GM19023 (cell line): ENCODE data around the gene CTDP1.
"Not testable (repeated sequence)": the region's sequence is repeated elsewhere in the genome, so short reads cannot be mapped to it uniquely, and the experiment has no call there.

Experiments
- ATAC-seq: cut with Tn5 transposase; IDR thresholded peaks from one replicate; pipeline ENCODE4 v1.9.1; 2021; ENCODE audit warnings: mild to moderate bottlenecking, moderate library complexity; ENCODE audit not compliant: unreplicated experiment

The CTDP1 gene

DNA sequence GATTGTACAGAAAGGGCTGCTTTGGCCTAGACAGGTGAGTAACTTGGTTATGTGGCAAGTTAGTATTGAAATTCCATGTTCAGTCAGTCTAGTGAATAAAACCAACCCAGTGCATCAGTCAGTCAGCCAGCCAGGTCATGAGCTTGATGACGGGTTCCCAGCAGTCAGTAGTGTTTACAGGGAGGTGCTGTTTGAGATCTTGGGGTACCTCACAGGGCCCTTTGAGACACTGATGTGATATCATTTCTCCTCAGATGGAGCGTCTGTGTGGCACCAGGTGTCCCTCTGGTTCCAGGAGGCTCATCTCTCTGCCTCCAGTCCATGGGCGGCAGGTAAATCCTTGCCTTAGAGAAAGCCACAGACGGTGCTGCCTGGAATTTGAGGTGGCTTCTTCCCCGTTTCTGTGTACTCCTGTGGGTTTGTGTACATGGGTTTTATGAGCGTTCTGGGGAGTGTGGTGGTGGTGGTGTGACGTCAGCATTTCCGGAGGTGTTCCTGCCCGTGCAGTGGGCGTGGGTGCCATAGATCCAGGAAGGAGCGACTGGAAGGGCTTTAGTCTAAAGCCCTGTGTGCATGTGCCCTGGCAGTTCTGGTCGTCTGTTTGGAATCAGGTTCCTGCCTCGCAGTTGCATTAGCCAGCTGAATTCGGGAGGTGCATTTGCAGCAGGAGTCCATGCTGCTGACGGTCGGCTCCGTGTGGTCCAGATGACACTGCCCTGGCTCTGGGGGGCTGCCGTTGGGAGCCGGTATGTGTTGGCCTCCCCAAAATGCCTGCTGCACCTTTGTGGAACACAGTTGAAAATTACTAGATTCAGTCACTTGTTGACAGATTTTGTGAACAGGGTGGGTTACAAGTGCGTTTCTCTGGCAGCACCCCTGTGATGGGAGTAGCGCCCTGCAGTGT lies 2.1 kb downstream of the CTDP1 start:
- no peak for ATAC-seq

DNA sequence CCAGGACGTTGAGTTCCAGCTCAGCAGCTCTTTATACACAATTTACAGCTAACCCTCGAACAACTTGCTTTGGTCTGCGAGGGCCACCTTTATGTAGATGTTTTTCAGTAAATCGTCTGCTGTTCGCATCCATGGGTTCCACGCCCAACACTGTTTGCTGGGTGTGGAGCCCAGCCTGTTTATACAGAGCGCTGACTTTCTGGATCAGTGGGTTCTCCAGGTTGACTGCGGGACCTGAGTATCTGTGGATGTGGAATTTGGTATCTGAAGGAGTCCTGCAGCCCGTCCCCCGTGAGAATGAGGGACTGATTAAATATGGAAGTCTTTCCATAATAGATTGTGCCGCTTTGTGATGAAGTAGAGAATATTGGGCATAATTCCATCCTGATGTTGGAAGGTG lies 2.9 kb downstream of the CTDP1 start:
- no peak for ATAC-seq

DNA sequence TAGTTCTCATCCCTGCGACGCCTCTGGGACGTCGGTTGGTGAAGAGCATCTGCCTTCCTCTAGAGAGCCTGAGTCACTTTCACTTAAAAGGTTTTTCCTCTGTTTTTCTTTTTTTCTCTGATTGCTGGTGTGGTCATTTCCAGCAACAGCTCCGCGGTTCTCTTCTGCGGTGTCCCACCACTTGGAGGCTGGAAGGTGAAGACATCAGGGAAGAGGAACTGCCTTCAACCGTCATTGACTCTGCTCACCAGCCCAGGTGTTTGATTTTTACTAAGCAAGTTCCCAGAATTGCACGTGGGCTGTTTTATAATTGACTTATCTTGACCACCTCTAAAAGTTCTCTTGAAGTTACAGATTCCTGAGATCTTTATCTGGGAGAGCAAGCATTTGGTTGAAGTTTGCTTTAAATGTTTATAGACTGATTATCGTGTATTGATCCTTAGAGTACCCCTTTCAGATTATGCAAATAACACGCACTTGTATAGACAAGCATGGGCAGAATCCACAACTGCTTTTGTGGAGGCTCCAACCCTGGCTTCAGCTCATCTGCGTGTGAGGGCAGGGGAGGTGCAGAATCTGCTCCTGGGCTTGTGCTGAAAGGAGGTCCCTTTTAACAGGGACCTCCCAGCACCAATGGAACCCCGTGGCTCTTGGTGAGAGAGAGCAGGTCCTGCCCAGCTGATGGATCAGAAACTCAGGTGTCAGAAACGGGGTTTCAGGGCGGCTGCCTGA lies 3.5 kb downstream of the CTDP1 start:
- ATAC-seq = no peak

DNA sequence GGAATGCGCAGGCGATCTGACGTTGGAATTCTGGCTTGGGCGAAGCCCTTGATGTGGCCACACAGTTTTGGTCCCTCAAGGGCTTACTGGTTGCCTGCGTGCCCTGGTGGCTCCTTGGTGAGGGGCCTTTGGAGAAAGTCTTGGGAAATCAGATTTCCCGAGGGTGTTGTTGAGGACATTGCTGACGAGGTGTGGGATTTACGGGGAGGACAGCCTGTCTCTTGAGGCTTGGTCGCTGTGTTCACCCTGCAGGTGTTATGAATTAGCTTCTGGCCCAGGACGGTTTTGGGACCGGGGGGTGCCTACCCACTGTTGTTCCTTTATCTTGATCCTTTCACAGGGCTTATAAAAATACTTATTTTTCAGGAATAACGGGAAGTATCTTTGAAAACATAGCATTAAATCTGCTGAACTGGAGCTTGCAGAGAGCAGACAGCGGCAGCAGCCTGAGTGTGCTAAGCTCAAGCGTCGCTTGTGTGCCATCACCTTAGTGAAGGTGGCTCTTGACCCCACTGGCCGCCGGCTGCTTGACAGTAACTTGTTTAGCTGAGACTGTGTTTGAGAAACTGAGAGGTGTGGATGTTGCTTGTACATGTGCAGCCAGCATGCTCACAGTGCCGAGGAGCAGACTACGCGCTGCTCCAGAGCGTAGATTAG lies 4.2 kb downstream of the CTDP1 start:
- no peak for ATAC-seq

DNA sequence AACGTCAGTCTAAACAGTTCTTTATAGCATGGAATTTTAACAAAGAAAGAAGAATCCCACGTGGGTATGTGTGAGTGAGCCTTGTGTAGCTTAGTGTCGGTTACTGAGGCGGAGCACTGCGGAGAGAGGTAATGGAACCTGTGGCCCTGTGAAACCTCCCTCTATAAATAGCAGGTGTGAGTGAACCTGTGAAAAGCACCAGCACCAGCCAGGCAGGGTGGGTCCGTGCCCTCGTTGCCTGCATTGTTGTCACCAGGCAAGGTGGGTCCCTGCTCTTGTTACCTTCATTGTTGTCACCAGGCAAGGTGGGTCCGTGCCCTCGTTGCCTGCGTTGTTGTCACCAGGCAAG lies 4.7 kb downstream of the CTDP1 start:
- no peak for ATAC-seq

DNA sequence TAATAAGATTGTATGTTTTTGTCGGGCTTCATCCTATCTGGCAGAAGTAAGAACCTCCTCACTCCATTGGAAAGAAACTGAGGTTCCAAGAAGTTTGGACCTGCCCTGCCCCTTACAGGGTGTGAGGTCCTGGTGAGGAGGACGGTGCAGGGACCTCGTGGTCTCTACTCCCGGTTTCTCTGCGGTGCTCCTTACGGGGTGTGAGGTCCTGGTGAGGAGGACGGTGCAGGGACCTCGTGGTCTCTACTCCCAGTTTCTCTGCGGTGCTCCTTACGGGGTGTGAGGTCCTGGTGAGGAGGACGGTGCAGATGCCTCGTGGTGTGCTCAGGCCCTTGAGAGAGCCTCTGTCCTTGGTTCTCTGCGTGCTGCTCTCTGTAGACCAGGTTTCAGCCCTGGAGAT lies 5.2 kb downstream of the CTDP1 start:
- ATAC-seq = no peak

DNA sequence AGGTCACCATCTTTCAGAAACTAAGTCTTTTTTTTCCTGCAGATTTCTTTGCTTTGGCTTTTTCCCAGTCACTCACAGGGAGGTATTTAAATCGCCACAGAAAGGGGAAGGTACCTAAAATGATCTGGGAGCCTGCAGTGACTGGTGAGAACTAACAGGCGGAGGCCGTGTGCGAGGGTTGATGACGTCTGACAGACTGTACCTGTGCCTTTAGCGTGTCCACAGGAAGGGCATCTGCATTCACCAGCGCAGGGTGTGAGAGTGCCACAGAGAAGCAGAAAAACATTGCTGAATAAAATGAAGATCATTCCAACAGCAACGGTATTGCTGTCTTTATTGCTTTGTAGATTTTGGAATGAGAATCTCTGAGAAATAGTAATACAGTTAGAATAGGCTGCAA lies 5.7 kb downstream of the CTDP1 start:
- ATAC-seq = no peak

DNA sequence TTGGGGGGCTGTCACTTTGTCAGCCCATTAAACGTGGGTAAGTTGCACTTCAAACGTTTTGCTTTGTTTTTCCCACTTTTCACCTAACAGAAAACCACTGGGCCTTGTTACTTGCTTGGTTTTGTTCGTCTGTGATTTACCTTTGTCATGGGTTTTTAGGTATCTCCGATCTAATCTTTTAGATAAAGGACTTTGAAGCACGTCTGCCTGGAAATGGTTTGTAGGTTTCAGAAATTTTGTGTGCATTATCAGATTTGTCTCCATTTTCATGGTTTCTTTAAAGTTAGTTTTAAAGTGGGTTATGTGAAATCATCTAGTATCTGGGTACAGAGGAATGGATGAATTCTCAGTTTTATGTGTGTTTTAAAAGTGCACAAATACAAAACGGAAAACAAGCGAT lies 6.4 kb downstream of the CTDP1 start:
- no peak for ATAC-seq

DNA sequence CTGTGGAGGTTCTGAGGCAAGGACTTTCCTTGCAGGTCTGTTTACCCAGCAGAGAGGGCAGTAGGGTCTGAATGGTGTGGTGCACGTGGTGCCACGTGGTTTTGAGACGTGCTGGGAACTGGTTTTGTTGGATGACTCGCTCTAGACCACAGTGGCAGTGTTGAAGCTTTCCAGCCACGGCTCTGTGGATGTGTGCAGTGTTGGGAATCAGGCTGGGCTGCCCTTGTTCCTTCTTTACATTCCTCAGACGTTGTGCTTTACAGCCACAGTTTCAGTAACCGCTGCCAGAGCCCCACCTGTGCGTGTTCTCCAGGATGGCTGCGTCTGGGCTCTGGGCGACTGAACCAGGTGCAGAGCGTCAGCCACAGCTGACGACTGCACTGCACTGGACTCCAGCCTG lies 8.2 kb downstream of the CTDP1 start:
- ATAC-seq = no peak

DNA sequence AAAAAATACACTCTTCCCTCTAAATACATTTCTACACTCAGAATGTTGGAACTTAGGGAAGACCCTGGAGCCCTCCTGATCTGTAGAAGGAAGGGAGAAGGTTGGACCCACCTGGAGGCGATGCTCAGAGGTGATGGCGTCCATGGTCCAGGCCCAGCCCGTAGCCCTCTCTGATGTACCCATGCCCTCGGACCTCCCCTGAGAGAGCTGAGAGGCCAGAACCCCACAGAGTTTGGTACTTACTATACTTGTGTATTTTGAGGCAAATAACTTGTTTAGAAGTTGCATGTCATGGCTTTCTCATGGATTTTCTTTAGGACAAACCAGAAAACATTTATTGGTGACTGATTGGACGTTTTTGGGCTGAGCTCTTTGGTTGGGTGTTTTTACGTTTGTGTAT lies 10.5 kb downstream of the CTDP1 start:
- ATAC-seq = no peak

DNA sequence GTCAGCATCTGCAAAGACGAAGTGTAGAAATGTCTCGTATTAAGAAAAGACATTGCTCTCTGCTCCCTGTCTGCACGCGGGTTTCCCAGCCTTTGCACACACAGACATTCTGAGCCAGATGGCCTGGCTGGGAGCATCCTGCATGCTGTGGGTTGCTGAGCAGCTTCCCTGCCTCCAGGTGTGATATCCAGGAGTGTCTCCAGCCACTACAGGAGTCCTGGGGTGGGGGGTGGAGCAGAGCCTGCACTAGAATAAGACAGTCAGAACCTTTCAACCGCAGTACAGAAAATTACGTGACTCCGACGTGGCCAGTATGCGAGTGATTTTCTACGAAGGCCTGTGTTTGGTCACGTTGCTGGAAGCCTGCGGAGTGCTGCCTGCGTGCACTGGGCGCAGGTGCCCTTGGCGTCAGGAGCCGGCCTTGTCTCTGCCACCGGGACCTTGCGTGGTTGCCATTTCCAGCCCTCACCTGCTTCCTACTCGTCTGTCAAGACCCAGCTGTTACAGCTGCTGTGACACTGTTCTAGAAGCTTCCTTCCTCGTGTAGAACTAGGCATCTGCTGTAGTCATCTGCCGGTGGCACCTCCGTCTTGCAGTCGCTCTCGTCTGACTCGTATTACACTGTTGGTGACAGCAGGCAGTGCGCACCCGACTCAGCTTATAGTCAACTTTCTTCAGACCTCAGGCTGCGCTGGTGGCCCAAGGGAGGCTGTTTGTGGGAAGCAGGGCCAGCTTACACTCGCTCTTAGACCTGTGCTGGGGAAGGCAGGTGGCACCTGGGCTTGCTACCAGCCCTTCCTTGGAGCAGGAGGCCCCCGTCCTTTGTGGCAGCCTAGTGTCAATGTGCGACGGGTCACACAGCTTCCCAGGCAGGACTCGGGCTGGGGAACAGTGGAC lies 11.2 kb downstream of the CTDP1 start:
- ATAC-seq = no peak

DNA sequence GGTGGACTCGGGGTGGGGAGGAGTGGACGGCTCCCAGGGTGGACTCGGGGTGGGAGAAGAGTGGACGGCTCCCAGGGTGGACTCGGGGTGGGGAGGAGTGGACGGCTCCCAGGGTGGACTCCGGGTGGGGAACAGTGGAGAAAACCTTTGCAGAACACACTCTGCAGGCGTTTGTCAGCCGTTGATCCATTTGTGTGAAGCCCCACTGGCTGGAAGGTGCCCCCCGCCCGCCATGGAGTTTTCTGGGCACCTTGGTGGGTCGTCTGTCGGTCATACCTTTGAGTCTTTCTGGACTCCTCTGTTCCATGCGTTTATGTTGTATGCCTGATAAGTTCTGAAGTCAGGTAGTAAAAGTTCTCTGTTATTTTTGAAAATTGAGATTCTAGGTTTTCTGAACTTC lies 12.5 kb downstream of the CTDP1 start:
- no peak for ATAC-seq

DNA sequence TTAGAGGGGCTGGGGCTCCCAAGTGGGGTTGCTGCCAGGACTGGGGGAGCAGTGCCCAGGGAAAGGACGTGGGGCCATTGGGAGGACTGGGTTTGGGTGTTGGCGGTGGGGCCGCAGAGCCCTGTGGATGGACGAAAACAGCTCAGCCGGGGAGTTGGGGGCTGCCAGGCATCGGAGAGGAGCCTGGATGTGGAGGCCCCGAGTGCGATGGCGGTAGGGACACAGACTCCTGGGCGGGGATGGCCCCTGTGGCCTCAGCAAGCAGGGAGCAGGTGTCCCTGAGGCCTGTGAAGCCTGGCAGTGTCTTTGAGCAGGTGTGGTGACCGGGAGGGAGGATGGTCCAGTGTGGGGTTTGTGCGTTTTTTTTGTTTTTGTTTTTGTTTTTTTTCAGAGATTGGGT lies 13.3 kb downstream of the CTDP1 start:
- no peak for ATAC-seq

DNA sequence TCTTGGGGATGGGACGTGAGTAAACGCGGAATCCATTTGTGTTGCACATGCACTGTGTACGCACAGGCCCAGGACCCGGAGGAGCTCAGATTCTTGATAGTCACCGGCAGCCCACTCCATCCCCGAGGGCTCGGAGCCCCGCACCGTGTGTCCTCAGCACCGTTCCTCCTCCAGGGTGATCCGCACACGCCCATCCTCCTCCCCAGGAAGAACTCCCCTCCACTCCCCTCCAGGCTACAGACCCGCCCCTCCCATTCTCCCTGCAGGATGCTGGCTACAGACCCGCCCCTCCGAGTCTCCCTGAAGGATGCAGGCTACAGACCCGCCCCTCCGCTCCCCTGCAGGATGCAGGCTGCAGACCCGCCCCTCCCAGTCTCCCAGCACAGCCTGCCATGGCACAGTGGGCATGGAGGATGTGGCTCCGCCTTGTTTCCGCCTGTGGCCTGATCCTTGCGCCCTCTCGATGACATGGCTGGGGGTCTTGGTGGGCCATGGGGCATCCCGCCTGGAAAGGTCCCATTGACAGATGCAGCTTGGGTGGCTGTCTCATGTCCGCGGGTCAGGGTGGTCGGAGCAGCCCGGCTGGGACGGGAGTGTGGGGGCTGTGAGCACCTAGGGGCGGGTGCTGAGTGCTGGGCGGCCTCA lies 14.1 kb downstream of the CTDP1 start:
- no peak for ATAC-seq

DNA sequence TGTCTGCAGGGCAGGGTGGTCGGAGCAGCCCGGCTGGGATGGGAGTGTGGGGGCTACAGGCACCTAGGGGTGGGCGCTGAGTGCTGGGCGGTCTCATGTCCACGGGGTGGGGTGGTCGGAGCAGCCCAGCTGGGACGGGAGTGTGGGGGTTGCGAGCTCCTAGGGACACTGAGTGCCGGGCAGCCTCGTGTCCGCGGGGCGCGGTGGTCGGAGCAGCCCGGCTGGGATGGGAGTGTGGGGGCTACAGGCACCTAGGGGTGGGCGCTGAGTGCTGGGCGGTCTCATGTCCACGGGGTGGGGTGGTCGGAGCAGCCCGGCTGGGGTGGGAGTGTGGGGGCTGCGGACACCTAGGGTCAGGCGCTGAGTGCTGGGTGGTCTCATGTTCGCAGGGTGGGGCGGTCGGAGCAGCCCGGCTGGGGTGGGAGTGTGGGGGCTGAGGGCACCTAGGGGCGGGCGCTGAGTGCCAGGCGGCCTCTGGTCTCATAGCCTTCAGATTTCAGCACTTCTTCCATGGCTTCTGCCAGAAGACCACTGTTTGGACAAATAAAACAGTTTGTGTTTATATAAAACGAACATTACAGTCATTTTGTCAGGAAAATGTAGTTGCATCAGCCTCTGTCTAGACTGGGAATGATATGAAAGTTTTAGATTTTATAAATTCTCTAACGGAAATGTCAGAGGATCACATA lies 14.7 kb downstream of the CTDP1 start:
- ATAC-seq = not testable (repeated sequence)

DNA sequence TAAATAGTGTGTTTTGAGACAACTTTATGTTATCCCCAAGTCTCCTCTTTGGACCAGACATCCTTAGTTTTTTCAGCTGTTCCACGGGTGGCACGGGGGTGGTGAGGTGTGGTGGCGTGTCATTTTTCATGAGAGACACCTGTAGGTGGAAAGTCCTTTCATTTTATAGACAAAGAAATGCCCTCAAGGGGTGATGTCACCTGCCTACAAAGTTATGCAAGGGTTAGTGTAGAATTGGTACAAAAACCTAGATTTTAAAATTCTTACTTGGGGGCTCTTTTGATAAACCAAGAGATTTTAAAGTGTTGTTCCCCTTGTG lies 15.3 kb downstream of the CTDP1 start:
- no peak for ATAC-seq

DNA sequence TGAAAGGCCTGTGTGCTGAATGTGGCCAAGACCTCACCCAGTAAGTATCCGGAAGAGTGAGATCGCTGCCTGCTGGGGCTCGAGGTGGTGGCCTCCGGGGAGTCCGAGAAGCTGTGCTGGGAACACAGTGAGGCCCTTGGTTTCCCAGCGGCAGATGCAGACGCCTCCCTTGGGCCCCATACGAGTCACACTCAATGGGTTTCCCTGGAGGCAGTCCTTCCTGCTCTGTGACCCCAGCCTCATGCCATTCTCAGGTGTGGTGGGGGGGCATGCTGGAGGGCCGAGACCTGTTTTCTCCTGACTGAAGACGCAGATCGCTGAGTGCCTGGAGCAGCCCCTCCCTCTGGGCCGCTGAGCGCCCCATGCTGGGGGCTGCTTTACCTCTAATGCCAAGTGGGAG lies 15.7 kb downstream of the CTDP1 start:
- no peak for ATAC-seq

DNA sequence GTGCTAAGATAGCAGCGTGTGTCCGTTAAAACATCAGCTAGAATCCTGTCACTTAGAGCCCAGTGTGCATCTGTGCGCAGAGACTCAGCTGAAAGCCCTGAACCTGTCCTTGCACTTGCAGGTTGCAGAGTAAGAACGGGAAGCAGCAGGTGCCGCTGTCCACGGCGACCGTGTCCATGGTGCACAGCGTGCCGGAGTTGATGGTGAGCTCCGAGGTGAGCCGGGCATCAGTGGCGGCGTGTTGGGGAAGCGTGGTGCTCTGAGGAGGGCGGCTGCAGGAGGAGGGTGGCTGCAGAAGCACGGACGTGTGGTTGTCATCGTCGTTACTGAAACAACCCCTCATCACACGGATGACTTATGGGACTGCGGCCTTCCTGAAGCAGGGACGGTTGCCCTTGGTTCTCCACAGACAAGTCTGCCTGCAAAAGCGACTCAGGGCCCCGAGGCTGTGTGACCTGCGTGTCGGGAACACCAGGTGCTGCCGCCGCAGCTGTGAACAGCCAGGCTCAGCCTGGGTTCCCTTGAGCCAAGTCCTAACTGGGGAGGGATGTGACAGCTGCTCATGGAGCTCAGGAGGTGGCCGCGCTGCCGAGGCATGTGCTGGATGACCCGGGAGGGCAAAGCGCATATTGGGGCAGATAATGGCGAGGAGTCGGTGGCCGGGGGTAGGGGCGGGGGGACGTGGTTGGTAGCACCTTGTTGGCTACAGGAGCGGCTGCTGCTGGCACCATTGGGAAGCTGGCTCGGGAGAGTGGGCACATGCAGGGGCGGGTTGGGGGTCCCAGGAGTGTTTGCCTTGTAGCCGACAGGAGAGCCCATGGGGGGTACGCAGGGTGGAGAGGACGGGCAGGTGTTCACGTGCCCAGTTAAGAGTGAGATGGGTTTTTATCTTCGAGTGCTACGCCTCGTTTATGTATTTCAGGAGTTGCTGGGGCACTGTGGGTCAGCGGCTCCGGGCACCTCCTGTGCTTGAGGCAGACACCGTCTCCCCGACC lies 16.6 kb downstream of the CTDP1 start:
- ATAC-seq = no peak

DNA sequence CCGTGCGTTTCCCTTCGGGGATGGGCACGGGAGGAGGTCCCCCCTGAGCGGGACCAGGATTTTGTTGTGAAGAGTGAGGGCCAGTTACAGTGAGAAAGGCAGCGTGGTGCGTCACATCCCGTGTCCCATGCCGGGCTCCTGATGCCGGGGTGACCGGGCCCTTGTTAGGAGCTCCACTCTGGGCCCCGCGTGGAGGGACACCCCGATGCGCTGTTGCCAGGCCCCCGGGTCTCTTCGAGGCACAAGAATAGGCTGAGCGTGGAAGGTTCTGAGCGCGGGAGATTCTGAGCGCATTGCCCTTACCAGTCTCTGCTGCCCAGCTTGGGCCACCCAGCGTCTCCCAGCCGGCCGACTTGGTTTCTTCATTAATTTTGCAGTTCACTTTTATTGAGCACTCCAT lies 17.6 kb downstream of the CTDP1 start:
- ATAC-seq = no peak
